Sigmoid colon (tissue), 7 donors: ENCODE data around the gene PEAK1. TPM values are rescaled to one million over a fixed set of nuclear protein-coding genes. Genes with fewer than 3 reads are reported as not detected.

Source experiments
- DNase-seq: peaks from one replicate; pipeline ENCODE4 v3.0.0-alpha.2; 2019
- H3K27ac ChIP-seq, 4 donors: fragments of 200-600 bp; sonication (generic); one replicate each; pipeline ENCODE4 v1.5.1; 2016 to 2019; ENCODE audit warnings: mild to moderate bottlenecking in 1 of 4
- H3K27me3 ChIP-seq, 3 donors: fragments of 200-600 bp; sonication (generic); one replicate each; pipeline ENCODE4 v1.5.1; 2019; ENCODE audit warnings: mild to moderate bottlenecking in 1 of 3
- H3K36me3 ChIP-seq, 4 donors: fragments of 200-600 bp; sonication (generic); one replicate each; pipeline ENCODE4 v1.5.1; 2016 to 2019
- H3K4me1 ChIP-seq, 4 donors: fragments of 200-600 bp; sonication (generic); one replicate each; pipeline ENCODE4 v1.5.1; 2017 to 2019
- H3K4me3 ChIP-seq, 4 donors: fragments of 200-600 bp; sonication (generic); one replicate each; pipeline ENCODE4 v1.5.1; 2017 to 2019; ENCODE audit warnings: mild to moderate bottlenecking in 2 of 4, moderate library complexity in 1 of 4
- H3K9me3 ChIP-seq, 4 donors: fragments of 200-600 bp in 3 of 4; sonication (generic) in 3 of 4; one replicate each; pipeline versions ENCODE4 v1.5.1 to v1.6.1; 2013 to 2019
- CTCF ChIP-seq, 4 experiments: fragments of 450-650 bp in 3 of 4; fragments of 200-600 bp in 1 of 4; IDR thresholded peaks; one replicate each; pipeline ENCODE4 v1.5.1; 2016 to 2019; ENCODE audit warnings: antibody characterized with exemption in 4 of 4, mild to moderate bottlenecking in 3 of 4, moderate library complexity in 2 of 4
- EP300 ChIP-seq, 4 donors: sonication (generic); formaldehyde crosslinking; IDR thresholded peaks; one replicate each; pipeline ENCODE4 v1.6.1; 2017; ENCODE audit warnings: antibody characterized with exemption in 4 of 4
- POLR2A ChIP-seq, 2 donors: fragments of 450-650 bp; IDR thresholded peaks; one replicate each; pipeline ENCODE4 v1.6.1; 2016; ENCODE audit warnings: antibody characterized with exemption in 2 of 2, mild to moderate bottlenecking in 2 of 2, moderate library complexity in 2 of 2
- POLR2AphosphoS5 ChIP-seq, 4 donors: sonication (generic); formaldehyde crosslinking; IDR thresholded peaks; one replicate each; pipeline ENCODE4 v1.6.1; 2017; ENCODE audit warnings: antibody characterized with exemption in 4 of 4
- WGBS, 2 donors: extraction: QIAGEN DNeasy Blood & Tissue Kit; methylation state at CpG; one replicate each; pipeline ENCODE4 v1.1.7; 2013; 5-methylcytosine and 5-hydroxymethylcytosine counted together
- intact Hi-C: fragments of 100-400 bp; cut with DNase I; formaldehyde crosslinking; loops from one replicate; pipeline ENCODE4 v1.15.1; 2023
- polyA plus RNA-seq, 3 donors: library from polyadenylated mRNA; stranded (reverse); fragments of 200-250 nt; gene quantifications; one replicate each; pipeline ENCODE4 v1.2.3, GENCODE V29; 2013
- total RNA-seq, 4 donors: library from RNA; depleted of rRNA; stranded (reverse); fragments of >200 nt; gene quantifications; one replicate each; pipeline ENCODE4 v1.1.0, GENCODE V29; 2016
- donor health status: healthy with polysubstance abuse.
- donor health status: Bipolar disorder and iron deficiency.
- donor health status: healthy.

The PEAK1 gene
- total and polyA plus RNA-seq, 7 donors: 3.5 to 59.8 (median 29.3) TPM

GRCh38 chr15:77093436-77093835 lies 326.5 kb downstream of the PEAK1 start:
- TF ChIP-seq POLR2AphosphoS5 (IDR thresholded peaks at IDR 0.05) (no peak), EP300 (IDR thresholded peaks at IDR 0.05) (no peak), CTCF (IDR thresholded peaks at IDR 0.05) (no peak), POLR2A (IDR thresholded peaks at IDR 0.05) (no peak)
- H3K36me3 ChIP-seq: no peaks in the 10 kb centered on the region
- H3K4me3 ChIP-seq: no peak overlapping the region
- no peaks in the 10 kb centered on the region for H3K4me1 ChIP-seq
- WGBS, 2 donors: 95 to 96% methylated on average over 1 of the region's 1 CpG
- intact Hi-C loops: no loop called here
- H3K27me3 ChIP-seq: no peaks in the 10 kb centered on the region
- no peaks in the 10 kb centered on the region for H3K9me3 ChIP-seq
- DNase-seq: no peak
- no peak overlapping the region for H3K27ac ChIP-seq

- no peaks in the 10 kb centered on the region for H3K4me1 ChIP-seq
- no peak overlapping the region for H3K27ac ChIP-seq
- peak; percentile 4 for DNase-seq
- H3K9me3 ChIP-seq: no peaks in the 10 kb centered on the region
- WGBS, 2 donors: 87 to 91% methylated on average over 2 of the region's 2 CpGs
- TF ChIP-seq POLR2A (IDR thresholded peaks at IDR 0.05) (no peak), EP300 (IDR thresholded peaks at IDR 0.05) (no peak), CTCF (IDR thresholded peaks at IDR 0.05) (no peak), POLR2AphosphoS5 (IDR thresholded peaks at IDR 0.05) (no peak)
- no peaks in the 10 kb centered on the region for H3K27me3 ChIP-seq
- H3K36me3 ChIP-seq: no peaks in the 10 kb centered on the region
- H3K4me3 ChIP-seq: no peak overlapping the region
- intact Hi-C loops: no loop called here
Observed at GRCh38 chr15:77091097-77091496, 328.8 kb downstream of the PEAK1 start.

GRCh38 chr15:77087213-77087612 lies 332.7 kb downstream of the PEAK1 start:
- H3K4me1 ChIP-seq: peaks cover 0 to 13% (median 4%) of the 10 kb centered on the region in 4 donors
- no peaks in the 10 kb centered on the region for H3K9me3 ChIP-seq
- 85 to 87% methylated on average over 2 of the region's 2 CpGs for WGBS, 2 donors
- H3K36me3 ChIP-seq: no peaks in the 10 kb centered on the region
- H3K27me3 ChIP-seq: no peaks in the 10 kb centered on the region
- no peak overlapping the region for H3K27ac ChIP-seq
- H3K4me3 ChIP-seq: no peak overlapping the region
- intact Hi-C loops: no loop called here
- TF ChIP-seq EP300 (IDR thresholded peaks at IDR 0.05) (no peak), CTCF (IDR thresholded peaks at IDR 0.05) (no peak), POLR2A (IDR thresholded peaks at IDR 0.05) (no peak), POLR2AphosphoS5 (IDR thresholded peaks at IDR 0.05) (no peak)
- peak; percentile 55 for DNase-seq

GRCh38 chr15:77085297-77085696 lies 334.6 kb downstream of the PEAK1 start:
- Histone ChIP-seq H3K9me3 (no peaks in the 10 kb centered on the region), H3K27me3 (no peaks in the 10 kb centered on the region), H3K36me3 (no peaks in the 10 kb centered on the region), H3K4me1 (peaks cover 0 to 13% (median 4%) of the 10 kb centered on the region in 4 donors), H3K27ac (no peak overlapping the region), H3K4me3 (no peak overlapping the region)
- TF ChIP-seq POLR2AphosphoS5 (IDR thresholded peaks at IDR 0.05) (no peak), CTCF (IDR thresholded peaks at IDR 0.05) (no peak), POLR2A (IDR thresholded peaks at IDR 0.05) (no peak), EP300 (IDR thresholded peaks at IDR 0.05) (no peak)
- intact Hi-C loops: no loop called here
- WGBS, 2 donors: 44 to 64% methylated on average over 2 of the region's 2 CpGs
- peak; percentile 25 for DNase-seq

GRCh38 chr15:77084436-77084835 lies 335.5 kb downstream of the PEAK1 start:
- Histone ChIP-seq H3K27me3 (no peaks in the 10 kb centered on the region), H3K4me1 (peaks cover 0 to 13% (median 4%) of the 10 kb centered on the region in 4 donors), H3K9me3 (no peaks in the 10 kb centered on the region), H3K36me3 (no peaks in the 10 kb centered on the region), H3K4me3 (no peak overlapping the region), H3K27ac (no peak overlapping the region)
- no peak for DNase-seq
- WGBS, 2 donors: 90 to 92% methylated on average over 8 of the region's 8 CpGs
- intact Hi-C loops: no loop called here
- TF ChIP-seq POLR2A (IDR thresholded peaks at IDR 0.05) (no peak), POLR2AphosphoS5 (IDR thresholded peaks at IDR 0.05) (no peak), EP300 (IDR thresholded peaks at IDR 0.05) (no peak), CTCF (IDR thresholded peaks at IDR 0.05) (no peak)
